Measurements from ENCODE around the gene C1orf146.

- TF ChIP-seq CTCF (IDR thresholded peaks at IDR 0.05) (no peak), EZH2 (IDR thresholded peaks at IDR 0.05) (no peak)
Observed at GRCh38 chr1:92218559-92218958, 844 bp downstream of the C1orf146 start.
